Fibroblast of mammary gland (primary cell): ENCODE measurements around the gene KLF6.
A peak's percentile ranks its signal among the peaks of the same experiment; 100 is the strongest.
"Not testable (repeated sequence)": the region's sequence is repeated elsewhere in the genome, so short reads cannot be mapped to it uniquely, and the experiment has no call there.

Experiments
- DNase-seq: peaks from one replicate; pipeline ENCODE4 v3.0.0-alpha.2; 2010; ENCODE audit warnings: low read depth
- H3K4me3 ChIP-seq: 2 replicates; pipeline ENCODE4 v1.5.1; 2011; ENCODE audit warnings: low read depth, mild to moderate bottlenecking, low read length, moderate library complexity; ENCODE audit not compliant: control insufficient read depth
- TF ChIP-seq, protein P1 (sequence below): conservative IDR thresholded peaks from 2 replicates; pipeline ENCODE4 v1.5.1; 2011; ENCODE audit warnings: low read depth, low read length, inconsistent platforms; ENCODE audit not compliant: control insufficient read depth, insufficient read depth

Gene KLF6

DNA sequence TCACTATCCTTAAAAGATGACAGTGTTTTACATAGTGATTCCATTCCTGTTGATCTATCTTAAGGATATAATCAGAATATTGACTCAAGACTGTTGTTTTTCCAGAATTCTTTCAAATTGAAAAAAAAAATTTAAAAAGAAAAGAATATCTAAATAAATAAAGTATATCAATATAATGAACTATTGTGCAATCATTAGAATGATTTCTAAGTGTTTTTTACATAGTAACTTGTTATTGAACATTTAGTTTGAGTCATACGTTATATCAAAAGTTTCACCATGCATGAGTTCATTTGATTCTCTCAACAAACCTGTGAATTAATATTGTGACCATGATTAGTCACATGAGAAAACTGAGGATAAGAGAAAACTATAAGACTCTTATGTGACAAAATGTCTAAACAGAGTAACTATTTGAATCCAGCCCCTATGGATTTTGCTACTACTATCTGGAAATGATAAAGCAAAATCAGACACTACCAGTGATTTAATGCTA, 46.1 kb downstream of the KLF6 start:
- peak; percentile 29 for DNase-seq
- no peak overlapping the region for H3K4me3 ChIP-seq
- TF ChIP-seq, protein P1, sequence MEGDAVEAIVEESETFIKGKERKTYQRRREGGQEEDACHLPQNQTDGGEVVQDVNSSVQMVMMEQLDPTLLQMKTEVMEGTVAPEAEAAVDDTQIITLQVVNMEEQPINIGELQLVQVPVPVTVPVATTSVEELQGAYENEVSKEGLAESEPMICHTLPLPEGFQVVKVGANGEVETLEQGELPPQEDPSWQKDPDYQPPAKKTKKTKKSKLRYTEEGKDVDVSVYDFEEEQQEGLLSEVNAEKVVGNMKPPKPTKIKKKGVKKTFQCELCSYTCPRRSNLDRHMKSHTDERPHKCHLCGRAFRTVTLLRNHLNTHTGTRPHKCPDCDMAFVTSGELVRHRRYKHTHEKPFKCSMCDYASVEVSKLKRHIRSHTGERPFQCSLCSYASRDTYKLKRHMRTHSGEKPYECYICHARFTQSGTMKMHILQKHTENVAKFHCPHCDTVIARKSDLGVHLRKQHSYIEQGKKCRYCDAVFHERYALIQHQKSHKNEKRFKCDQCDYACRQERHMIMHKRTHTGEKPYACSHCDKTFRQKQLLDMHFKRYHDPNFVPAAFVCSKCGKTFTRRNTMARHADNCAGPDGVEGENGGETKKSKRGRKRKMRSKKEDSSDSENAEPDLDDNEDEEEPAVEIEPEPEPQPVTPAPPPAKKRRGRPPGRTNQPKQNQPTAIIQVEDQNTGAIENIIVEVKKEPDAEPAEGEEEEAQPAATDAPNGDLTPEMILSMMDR = no peak

DNA sequence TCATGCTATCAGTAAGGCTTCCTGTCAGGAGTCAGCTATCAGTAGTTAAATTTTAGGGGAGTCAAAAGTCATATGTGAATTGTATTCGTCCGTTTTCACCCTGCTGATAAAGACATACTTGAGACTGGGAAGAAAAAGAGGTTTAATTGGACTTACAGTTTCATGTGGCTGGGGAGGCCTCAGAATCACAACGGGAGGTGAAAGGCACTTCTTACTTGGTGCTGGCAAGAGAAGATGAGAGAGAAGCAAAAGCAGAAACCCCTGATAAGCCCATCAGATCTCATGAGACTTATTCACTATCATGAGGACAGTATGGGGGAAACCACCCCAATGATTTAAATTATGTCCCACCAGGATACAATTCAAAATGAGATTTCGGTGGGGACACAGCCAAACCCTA, 47.1 kb downstream of the KLF6 start:
- H3K4me3 ChIP-seq = no peak overlapping the region
- TF ChIP-seq, protein P1 = no peak
- no peak for DNase-seq

DNA sequence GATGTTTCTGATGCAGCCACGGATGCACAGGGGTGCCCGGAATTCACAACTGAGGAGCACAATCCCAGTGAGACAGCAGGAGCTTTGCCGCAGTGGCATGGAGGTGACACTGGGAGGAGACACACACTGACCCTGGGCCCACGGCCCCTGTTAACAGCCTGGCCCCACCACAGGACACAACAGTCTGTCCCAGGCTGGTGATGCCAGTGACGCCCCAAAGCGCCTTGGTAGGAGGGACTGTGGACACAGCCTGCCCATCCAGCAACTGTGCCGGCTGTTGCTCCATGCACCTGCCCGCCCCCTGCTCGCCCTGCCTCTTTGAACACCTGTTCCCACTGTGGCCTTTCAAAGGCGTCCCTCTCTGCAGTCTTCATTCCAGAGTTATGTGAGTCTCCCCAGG, 49.8 kb downstream of the KLF6 start:
- no peak for DNase-seq
- TF ChIP-seq, protein P1 = no peak
- H3K4me3 ChIP-seq = no peak overlapping the region

DNA sequence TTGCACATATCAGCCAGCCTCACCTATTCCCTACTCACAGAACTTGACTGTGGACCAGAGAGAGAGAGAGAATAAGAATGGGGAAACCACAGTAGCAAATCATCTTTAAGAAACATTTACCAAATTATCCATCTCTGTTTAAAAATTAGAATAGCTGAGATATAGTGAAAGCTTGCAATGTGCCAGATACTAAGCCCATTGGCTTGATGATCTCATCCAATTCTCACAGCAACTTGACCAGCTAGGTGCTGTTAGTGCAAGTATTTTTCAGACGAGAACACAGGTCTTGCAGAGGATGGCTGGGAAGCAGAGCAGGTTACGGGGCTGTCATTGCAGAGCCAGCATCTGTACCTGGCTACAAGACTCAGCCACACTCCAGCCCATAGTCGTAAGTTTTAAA, 50.9 kb downstream of the KLF6 start:
- no peak for DNase-seq
- H3K4me3 ChIP-seq = no peak overlapping the region
- TF ChIP-seq, protein P1 = no peak

DNA sequence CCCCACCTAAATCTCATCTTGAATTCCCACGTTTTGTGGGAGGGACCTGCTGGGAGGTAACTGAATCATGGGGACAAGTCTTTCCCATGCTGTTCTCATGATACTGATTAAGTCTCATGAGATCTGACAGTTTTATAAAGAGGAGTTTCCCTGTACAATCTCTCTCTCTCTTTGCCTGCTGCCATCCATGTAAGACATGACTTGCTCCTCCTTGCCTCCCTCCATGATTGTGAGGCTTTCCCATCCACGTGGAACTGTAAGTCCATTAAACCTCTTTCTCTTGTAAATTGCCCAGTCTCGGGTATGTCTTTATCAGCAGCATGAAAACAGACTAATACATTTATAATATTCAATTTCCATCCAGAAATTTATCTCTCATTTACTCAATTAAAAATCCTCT, 52.8 kb downstream of the KLF6 start:
- H3K4me3 ChIP-seq = not testable (repeated sequence)

DNA sequence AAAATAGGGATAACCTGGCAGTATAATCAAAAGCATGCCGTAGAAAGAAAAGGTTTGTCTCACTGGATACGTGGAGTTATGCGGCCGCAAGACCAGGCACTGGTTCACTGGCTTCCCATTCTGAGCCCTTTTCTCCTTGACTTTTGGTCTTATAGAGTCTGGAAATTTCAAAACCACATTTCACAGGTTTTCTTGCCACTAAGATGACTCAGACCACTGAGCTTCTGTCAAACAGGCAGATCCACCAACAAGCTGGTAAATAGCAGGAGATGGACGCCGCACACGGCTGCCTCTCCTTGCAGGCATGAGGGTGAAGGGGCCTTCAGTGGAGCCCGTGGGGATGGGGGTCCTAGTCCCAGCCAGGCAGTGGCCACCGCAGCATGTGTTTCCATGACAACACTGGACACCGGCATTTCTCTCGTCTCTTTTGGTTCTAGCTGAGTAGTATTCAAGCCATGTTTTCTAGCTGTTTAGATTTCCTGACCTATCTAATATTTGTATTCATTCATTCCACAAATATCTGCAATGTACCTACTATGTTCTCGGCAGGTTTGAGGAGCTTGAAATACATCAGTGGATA, 55.5 kb downstream of the KLF6 start:
- no peak overlapping the region for H3K4me3 ChIP-seq
- TF ChIP-seq, protein P1 = no peak
- peak; percentile 47 for DNase-seq

More for the DNA sequence above, 52.8 kb downstream of the KLF6 start:
- DNase-seq = not testable (repeated sequence)

DNA sequence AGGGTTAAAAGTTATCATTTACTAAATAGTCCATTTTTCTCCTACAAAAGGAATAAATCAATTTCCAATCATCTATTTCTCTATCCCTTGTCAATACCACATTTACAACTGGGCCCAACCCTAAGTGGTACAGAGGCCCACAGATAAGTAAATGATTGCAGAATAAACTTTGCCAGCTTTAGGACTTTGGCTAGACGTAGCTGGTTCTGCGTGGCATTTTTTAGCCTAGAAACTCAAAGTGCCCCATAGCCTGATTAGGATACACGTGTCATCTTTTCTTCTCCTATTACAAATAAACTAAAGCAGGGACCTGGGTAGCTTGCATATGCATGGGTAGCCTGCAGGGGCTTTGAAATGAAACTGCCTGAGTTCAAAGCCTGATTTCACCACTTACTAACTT, 56.4 kb downstream of the KLF6 start:
- no peak overlapping the region for H3K4me3 ChIP-seq
- TF ChIP-seq, protein P1 = no peak
- no peak for DNase-seq
